ENCODE results near the gene IL1RL2.

Gene IL1RL2

DNA sequence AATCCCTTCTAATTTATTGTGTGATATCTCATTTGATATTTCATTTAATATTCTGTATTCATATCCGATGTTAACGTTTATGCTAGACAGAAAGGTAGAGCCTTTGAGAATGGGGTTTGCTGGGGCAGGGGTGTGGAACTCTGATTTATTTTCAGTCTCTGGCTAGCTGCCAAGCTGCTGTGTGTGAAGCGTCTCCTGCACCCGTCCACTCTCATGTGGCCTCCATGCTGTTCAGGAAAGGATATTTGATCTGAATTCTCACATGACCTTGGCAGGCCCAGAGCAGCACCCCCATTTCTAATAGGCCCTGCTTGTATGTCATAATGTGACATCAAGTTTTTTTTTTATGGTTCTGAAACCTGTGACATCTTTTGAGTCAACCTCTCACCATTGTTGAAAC lies 42.7 kb upstream of the IL1RL2 start:
- Histone ChIP-seq H3K27me3 (ENCODE audit: insufficient read depth, low read length, poor library complexity, severe bottlenecking) (peaks cover 2% of the 10 kb centered on the region), H4K20me1 (ENCODE audit: insufficient read depth, low read length, poor library complexity, severe bottlenecking) (no peaks in the 10 kb centered on the region), H3K79me2 (ENCODE audit: insufficient read depth, low read length) (no peaks in the 10 kb centered on the region), H3K36me3 (ENCODE audit: insufficient read depth, low read length) (no peaks in the 10 kb centered on the region), H3K4me1 (ENCODE audit: insufficient read depth, low read length, poor library complexity, severe bottlenecking) (no peaks in the 10 kb centered on the region), H2AFZ (ENCODE audit: low read length) (no peak overlapping the region), H3K9me2 (replicated peaks; ENCODE audit: low read depth, low read length) (no peaks in the 10 kb centered on the region), H3K4me3 (ENCODE audit: low read length, poor library complexity, severe bottlenecking) (no peak overlapping the region), H3K9ac (ENCODE audit: low read depth, low read length, poor library complexity, severe bottlenecking) (no peak overlapping the region), H3F3A (ENCODE audit: low read depth) (no peaks in the 10 kb centered on the region), H3K9me3 (ENCODE audit: insufficient read depth, low read depth, low read length) (peaks cover 11% of the 10 kb centered on the region; the same call in 1 of the 2 replicates), H3K4me2 (ENCODE audit: low read depth, low read length, poor library complexity, severe bottlenecking) (no peak overlapping the region)
- TF ChIP-seq CTCF (conservative IDR thresholded peaks at IDR 0.05; ENCODE audit: low read length): no peak
- no peak for TF ChIP-seq EZH2phosphoT487 (IDR thresholded peaks at IDR 0.05; ENCODE audit: borderline replicate concordance)

DNA sequence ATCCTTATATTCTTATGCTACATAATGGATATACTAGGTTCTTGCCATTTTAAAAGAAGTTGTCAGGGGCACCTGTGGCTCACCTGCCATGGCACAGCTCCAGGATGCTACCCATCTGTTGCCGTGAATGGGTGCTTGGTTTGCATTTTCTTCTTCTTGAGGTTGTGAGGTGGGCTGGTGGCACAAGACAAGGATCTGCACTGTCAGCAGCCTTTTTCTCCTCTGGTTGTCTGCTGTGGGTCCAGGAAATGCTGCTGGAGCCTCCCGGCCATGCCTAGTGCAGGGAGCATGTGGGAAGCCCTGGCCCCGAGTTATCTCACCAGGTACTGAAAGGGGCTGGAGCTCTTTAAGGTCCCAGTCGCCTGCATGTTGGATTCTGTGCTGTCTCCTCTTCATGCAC lies 41.7 kb upstream of the IL1RL2 start:
- peaks cover 4% of the 10 kb centered on the region for H3K27me3 ChIP-seq (ENCODE audit: insufficient read depth, low read length, poor library complexity, severe bottlenecking)
- H3F3A ChIP-seq (ENCODE audit: low read depth): no peaks in the 10 kb centered on the region
- no peak overlapping the region for H3K4me3 ChIP-seq (ENCODE audit: low read length, poor library complexity, severe bottlenecking)
- no peak overlapping the region for H3K4me2 ChIP-seq (ENCODE audit: low read depth, low read length, poor library complexity, severe bottlenecking)
- H3K9me3 ChIP-seq (ENCODE audit: insufficient read depth, low read depth, low read length): peaks cover 14% of the 10 kb centered on the region; the same call in 1 of the 2 replicates
- no peaks in the 10 kb centered on the region for H3K36me3 ChIP-seq (ENCODE audit: insufficient read depth, low read length)
- no peaks in the 10 kb centered on the region for H3K4me1 ChIP-seq (ENCODE audit: insufficient read depth, low read length, poor library complexity, severe bottlenecking)
- no peaks in the 10 kb centered on the region for H3K9me2 ChIP-seq (replicated peaks; ENCODE audit: low read depth, low read length)
- no peaks in the 10 kb centered on the region for H4K20me1 ChIP-seq (ENCODE audit: insufficient read depth, low read length, poor library complexity, severe bottlenecking)
- H2AFZ ChIP-seq (ENCODE audit: low read length): no peak overlapping the region
- no peak overlapping the region for H3K9ac ChIP-seq (ENCODE audit: low read depth, low read length, poor library complexity, severe bottlenecking)
- TF ChIP-seq CTCF (conservative IDR thresholded peaks at IDR 0.05; ENCODE audit: low read length) (no peak), EZH2phosphoT487 (IDR thresholded peaks at IDR 0.05; ENCODE audit: borderline replicate concordance) (no peak)
- H3K79me2 ChIP-seq (ENCODE audit: insufficient read depth, low read length): no peaks in the 10 kb centered on the region

DNA sequence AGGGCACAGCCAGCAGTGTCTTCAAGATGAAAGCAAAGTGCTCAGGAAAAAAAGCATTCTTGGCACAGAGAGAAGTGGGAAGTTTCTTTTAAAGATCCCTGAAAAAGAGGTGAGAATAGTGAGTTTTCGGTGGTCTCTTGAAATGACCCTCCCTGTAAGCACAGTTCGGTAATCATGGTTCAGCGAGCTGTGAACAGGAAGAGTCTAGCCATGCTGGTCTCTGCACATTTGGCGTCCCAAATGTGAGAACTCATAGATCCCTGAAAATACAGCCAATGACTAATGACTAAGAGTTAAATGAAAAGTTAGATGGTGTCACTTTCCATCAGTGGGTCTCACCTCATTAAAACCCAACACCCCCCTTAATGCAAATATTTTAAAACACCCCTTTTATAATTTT lies 40.9 kb upstream of the IL1RL2 start:
- TF ChIP-seq CTCF (conservative IDR thresholded peaks at IDR 0.05; ENCODE audit: low read length): no peak
- TF ChIP-seq EZH2phosphoT487 (IDR thresholded peaks at IDR 0.05; ENCODE audit: borderline replicate concordance): no peak
- no peaks in the 10 kb centered on the region for H3K9me2 ChIP-seq (replicated peaks; ENCODE audit: low read depth, low read length)

More for the DNA sequence above, 40.9 kb upstream of the IL1RL2 start:
- H3K4me2 ChIP-seq (ENCODE audit: low read depth, low read length, poor library complexity, severe bottlenecking): no peak overlapping the region
- no peaks in the 10 kb centered on the region for H3K79me2 ChIP-seq (ENCODE audit: insufficient read depth, low read length)
- peaks cover 14% of the 10 kb centered on the region; the same call in 1 of the 2 replicates for H3K9me3 ChIP-seq (ENCODE audit: insufficient read depth, low read depth, low read length)
- H3K9ac ChIP-seq (ENCODE audit: low read depth, low read length, poor library complexity, severe bottlenecking): no peak overlapping the region
- no peaks in the 10 kb centered on the region for H3K36me3 ChIP-seq (ENCODE audit: insufficient read depth, low read length)
- no peaks in the 10 kb centered on the region for H4K20me1 ChIP-seq (ENCODE audit: insufficient read depth, low read length, poor library complexity, severe bottlenecking)
- H2AFZ ChIP-seq (ENCODE audit: low read length): no peak overlapping the region
- peaks cover 4% of the 10 kb centered on the region for H3K27me3 ChIP-seq (ENCODE audit: insufficient read depth, low read length, poor library complexity, severe bottlenecking)
- no peaks in the 10 kb centered on the region for H3K4me1 ChIP-seq (ENCODE audit: insufficient read depth, low read length, poor library complexity, severe bottlenecking)
- no peak overlapping the region for H3K4me3 ChIP-seq (ENCODE audit: low read length, poor library complexity, severe bottlenecking)
- no peaks in the 10 kb centered on the region for H3F3A ChIP-seq (ENCODE audit: low read depth)

Measured in Loucy (cell line).